OCI-LY3 (cell line): Measurements from ENCODE around the gene TTLL1.

ENCODE experiments used
- H2AFZ ChIP-seq: fragments of 200-600, 300-600 bp; shearing (Covaris generic); 2 replicates; pipeline ENCODE4 v1.6.0; 2014; ENCODE audit warnings: antibody characterized with exemption, low read depth, low read length
- H3K27ac ChIP-seq: fragments of 200-600, 300-600 bp; sonication (generic); 2 replicates; pipeline ENCODE4 v1.5.1; 2014; ENCODE audit warnings: mild to moderate bottlenecking, low read length, moderate library complexity, mixed read lengths
- H3K27me3 ChIP-seq: fragments of 200-600, 300-600 bp; sonication (generic); 2 replicates; pipeline ENCODE4 v1.6.1; 2014; ENCODE audit warnings: low read depth, low read length, mixed read lengths
- H3K36me3 ChIP-seq: fragments of 200-600, 300-600 bp; sonication (generic); replicated peaks from 2 replicates; pipeline ENCODE3; 2014; ENCODE audit warnings: low read depth, low read length, mixed read lengths
- H3K4me1 ChIP-seq: fragments of 300-600, 200-600 bp; sonication (generic); 2 replicates; pipeline ENCODE4 v1.6.1; 2014; ENCODE audit warnings: low read length, mixed read lengths
- H3K4me2 ChIP-seq: fragments of 200-600, 300-600 bp; sonication (generic); 2 replicates; pipeline ENCODE4 v1.6.1; 2014; ENCODE audit warnings: low read length, mixed read lengths
- H3K4me3 ChIP-seq: fragments of 300-600, 200-600 bp; sonication (generic); 2 replicates; pipeline ENCODE4 v1.5.1; 2014; ENCODE audit warnings: antibody characterized with exemption, mild to moderate bottlenecking, low read length, moderate library complexity
- H3K79me2 ChIP-seq: fragments of 300-600, 200-600 bp; shearing (Covaris generic); 2 replicates; pipeline ENCODE4 v1.6.1; 2014; ENCODE audit warnings: mild to moderate bottlenecking, low read length, mixed read lengths
- H3K9ac ChIP-seq: fragments of 300-600, 200-600 bp; shearing (Covaris generic); 2 replicates; pipeline ENCODE4 v1.6.0; 2014; ENCODE audit warnings: mild to moderate bottlenecking, low read length, moderate library complexity
- H3K9me3 ChIP-seq: fragments of 200-600, 300-600 bp; shearing (Covaris generic); 2 replicates; pipeline ENCODE4 v1.6.1; 2014; ENCODE audit warnings: low read length, mixed read lengths; ENCODE audit not compliant: insufficient read depth
- H4K20me1 ChIP-seq: fragments of 200-600, 300-600 bp; sonication (generic); 2 replicates; pipeline ENCODE4 v1.6.1; 2016; ENCODE audit warnings: low read length, mixed read lengths; ENCODE audit not compliant: insufficient read depth
- EZH2phosphoT487 ChIP-seq: fragments of 200-600 bp; shearing (Covaris generic); IDR thresholded peaks from 2 replicates; pipeline ENCODE4 v1.6.1; 2018; ENCODE audit warnings: antibody characterized with exemption, mixed run types, low read depth
- TF ChIP-seq, protein P1 (sequence below): fragments of 200-600, 300-600 bp; sonication (generic); IDR thresholded peaks from 2 replicates; pipeline ENCODE4 v1.5.1; 2014; ENCODE audit warnings: antibody characterized with exemption, low read length, low read depth

The TTLL1 gene

DNA sequence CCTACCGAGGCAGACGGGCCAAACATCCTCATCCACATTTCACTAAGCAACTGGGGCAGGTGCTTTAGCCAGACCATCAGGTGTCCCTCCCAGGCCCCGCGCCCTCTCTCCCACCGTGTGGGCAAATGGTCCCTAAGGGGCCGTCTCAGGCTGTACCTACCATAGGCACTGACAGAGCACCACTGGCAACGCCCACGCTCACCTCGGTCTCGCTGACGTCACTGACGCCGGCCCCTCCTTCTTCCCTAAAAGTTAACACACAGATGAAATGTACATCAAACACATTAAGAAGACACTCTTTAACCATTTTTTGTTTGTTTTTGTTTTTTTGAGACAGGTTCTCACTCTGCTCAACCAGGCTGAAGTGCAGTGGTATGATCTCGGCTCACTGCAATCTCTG, 9.4 kb downstream of the TTLL1 start:
- Histone ChIP-seq H3K9me3 (no peaks in the 10 kb centered on the region), H4K20me1 (no peaks in the 10 kb centered on the region), H3K27me3 (no peaks in the 10 kb centered on the region), H2AFZ (no peak overlapping the region), H3K4me1 (peaks cover 4% of the 10 kb centered on the region; the same call in 1 of the 2 replicates), H3K79me2 (no peaks in the 10 kb centered on the region), H3K4me3 (no peak overlapping the region), H3K36me3 (no peaks in the 10 kb centered on the region), H3K9ac (no peak overlapping the region), H3K4me2 (no peak overlapping the region), H3K27ac (no peak overlapping the region)
- TF ChIP-seq EZH2phosphoT487, result no peak
- TF ChIP-seq, protein P1, sequence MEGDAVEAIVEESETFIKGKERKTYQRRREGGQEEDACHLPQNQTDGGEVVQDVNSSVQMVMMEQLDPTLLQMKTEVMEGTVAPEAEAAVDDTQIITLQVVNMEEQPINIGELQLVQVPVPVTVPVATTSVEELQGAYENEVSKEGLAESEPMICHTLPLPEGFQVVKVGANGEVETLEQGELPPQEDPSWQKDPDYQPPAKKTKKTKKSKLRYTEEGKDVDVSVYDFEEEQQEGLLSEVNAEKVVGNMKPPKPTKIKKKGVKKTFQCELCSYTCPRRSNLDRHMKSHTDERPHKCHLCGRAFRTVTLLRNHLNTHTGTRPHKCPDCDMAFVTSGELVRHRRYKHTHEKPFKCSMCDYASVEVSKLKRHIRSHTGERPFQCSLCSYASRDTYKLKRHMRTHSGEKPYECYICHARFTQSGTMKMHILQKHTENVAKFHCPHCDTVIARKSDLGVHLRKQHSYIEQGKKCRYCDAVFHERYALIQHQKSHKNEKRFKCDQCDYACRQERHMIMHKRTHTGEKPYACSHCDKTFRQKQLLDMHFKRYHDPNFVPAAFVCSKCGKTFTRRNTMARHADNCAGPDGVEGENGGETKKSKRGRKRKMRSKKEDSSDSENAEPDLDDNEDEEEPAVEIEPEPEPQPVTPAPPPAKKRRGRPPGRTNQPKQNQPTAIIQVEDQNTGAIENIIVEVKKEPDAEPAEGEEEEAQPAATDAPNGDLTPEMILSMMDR, result no peak

DNA sequence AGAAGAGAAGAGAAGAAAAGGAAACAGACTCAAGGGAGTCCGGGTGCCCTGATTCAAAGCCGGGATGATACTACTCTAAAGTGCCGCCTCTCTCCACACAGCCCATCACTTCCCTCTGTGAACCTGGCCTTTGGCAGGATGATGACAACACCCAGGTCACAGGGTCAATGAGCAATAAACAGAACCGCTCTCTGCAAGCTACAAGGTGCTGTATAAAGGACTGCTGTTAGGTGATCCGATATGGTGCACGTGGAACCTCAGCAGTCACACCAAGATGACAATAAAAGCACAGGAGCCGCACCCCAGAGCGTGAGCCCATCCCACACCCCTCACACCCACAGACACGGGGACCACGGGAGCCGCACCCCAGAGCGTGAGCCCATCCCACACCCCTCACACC, 10.7 kb downstream of the TTLL1 start:
- Histone ChIP-seq H3K27me3 (no peaks in the 10 kb centered on the region), H4K20me1 (no peaks in the 10 kb centered on the region), H3K36me3 (no peaks in the 10 kb centered on the region), H3K27ac (no peak overlapping the region), H3K79me2 (no peaks in the 10 kb centered on the region), H3K4me2 (no peak overlapping the region), H3K9me3 (no peaks in the 10 kb centered on the region), H3K4me3 (no peak overlapping the region), H2AFZ (no peak overlapping the region), H3K9ac (no peak overlapping the region), H3K4me1 (peaks cover 4% of the 10 kb centered on the region; the same call in 1 of the 2 replicates)
- TF ChIP-seq, protein P1, result no peak
- no peak for TF ChIP-seq EZH2phosphoT487

DNA sequence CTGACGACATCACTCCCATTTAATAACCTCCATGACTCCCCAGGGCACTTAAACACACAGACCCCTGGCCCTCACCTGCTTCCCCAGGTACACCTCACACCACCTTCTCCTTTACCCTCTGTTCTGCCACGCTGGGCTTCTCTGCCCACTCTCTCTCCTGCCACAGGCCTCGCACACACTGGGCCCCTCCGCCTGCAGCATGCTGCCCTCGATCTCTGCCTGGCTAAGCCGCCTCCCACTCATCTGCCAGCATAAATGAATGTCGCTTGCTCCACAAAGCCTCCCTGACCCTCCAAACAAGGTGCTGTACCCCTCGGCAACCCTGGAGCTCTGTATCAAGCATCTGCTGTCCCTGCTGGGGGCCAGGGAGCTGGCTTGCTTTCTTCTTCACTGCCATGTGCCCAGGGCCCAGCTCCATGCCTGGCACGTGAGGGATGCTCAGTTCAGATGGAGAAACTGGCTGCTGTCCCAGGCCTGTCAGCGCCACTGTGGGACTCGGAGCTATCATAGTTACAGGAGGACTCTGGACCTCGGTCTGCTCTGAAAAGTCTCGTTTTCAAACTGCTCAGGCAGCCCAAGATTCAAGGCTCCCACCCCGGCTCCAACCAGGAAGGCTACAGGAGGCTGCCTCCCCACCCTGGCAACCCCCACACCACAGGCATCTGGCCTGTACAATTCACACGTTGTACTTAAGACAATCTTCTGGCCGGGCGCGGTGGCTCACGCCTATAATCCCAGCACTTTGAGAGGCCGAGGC, 11.9 kb downstream of the TTLL1 start:
- TF ChIP-seq, protein P1, result no peak
- no peak for TF ChIP-seq EZH2phosphoT487
- Histone ChIP-seq H3K4me3 (no peak overlapping the region), H3K9me3 (no peaks in the 10 kb centered on the region)

DNA sequence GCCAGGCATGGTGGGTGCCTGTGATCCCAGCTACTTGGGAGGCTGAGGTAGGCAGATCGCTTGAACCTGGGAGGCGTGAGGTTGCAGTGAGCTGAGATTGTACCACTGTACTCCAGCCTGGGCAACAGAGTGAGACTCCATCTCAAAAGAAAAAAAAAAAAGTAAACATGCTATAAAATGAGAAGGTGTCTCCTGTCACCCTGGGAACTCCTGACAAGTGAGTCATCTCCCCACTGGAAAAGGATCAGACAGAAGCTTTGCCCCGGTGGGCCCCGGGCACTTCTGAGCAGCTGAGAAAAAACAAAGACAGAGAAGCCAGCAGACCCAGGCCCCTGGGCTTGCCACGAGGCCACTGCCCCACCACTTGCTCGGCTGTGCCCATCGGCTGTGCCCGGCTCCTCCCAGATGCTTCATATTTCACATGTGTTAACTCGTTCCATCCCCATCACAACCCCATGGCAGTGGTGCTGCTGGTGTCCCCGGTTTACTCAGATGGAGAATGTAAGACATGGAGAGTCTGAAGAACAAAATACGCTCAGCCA, 22.3 kb downstream of the TTLL1 start:
- Histone ChIP-seq H3K27me3 (no peaks in the 10 kb centered on the region), H3K9me3 (no peaks in the 10 kb centered on the region), H3K4me2 (no peak overlapping the region), H2AFZ (no peak overlapping the region), H3K4me3 (no peak overlapping the region), H4K20me1 (no peaks in the 10 kb centered on the region), H3K9ac (no peak overlapping the region), H3K79me2 (no peaks in the 10 kb centered on the region), H3K4me1 (no peaks in the 10 kb centered on the region), H3K36me3 (no peaks in the 10 kb centered on the region), H3K27ac (no peak overlapping the region)
- TF ChIP-seq, protein P1, result no peak
- TF ChIP-seq EZH2phosphoT487, result no peak

More for the DNA sequence above, 11.9 kb downstream of the TTLL1 start:
- Histone ChIP-seq H3K27ac (no peak overlapping the region), H3K4me1 (peaks cover 4% of the 10 kb centered on the region; the same call in 1 of the 2 replicates), H3K4me2 (no peak overlapping the region), H3K36me3 (no peaks in the 10 kb centered on the region), H4K20me1 (no peaks in the 10 kb centered on the region), H3K9ac (no peak overlapping the region), H3K79me2 (no peaks in the 10 kb centered on the region), H3K27me3 (no peaks in the 10 kb centered on the region), H2AFZ (no peak overlapping the region)
